ENCODE data around the gene MUSK.

DNA sequence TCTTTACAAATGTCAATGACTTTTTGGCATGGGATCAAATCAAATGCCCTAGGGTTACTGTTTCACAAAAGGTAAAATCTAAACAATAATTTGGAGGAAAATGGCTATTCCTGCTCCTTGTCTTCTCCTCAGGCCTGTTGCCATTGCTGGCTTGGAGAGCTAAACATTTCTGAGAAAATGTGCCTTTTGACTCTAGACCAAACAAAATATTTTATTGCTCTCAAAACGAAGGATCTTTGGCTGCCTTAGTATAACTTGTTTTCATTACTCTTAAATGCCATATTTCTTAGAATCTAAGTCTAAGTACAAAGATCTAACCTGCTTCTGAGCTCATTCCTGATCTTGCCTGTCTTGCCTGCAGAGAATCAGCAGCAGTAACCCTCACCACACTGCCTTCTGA is 116.6 kb downstream of the MUSK start:
- TF ChIP-seq, protein P1, sequence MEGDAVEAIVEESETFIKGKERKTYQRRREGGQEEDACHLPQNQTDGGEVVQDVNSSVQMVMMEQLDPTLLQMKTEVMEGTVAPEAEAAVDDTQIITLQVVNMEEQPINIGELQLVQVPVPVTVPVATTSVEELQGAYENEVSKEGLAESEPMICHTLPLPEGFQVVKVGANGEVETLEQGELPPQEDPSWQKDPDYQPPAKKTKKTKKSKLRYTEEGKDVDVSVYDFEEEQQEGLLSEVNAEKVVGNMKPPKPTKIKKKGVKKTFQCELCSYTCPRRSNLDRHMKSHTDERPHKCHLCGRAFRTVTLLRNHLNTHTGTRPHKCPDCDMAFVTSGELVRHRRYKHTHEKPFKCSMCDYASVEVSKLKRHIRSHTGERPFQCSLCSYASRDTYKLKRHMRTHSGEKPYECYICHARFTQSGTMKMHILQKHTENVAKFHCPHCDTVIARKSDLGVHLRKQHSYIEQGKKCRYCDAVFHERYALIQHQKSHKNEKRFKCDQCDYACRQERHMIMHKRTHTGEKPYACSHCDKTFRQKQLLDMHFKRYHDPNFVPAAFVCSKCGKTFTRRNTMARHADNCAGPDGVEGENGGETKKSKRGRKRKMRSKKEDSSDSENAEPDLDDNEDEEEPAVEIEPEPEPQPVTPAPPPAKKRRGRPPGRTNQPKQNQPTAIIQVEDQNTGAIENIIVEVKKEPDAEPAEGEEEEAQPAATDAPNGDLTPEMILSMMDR (optimal IDR thresholded peaks at IDR 0.05 in 1 of 3, IDR thresholded peaks at IDR 0.05 in 1 of 3, conservative IDR thresholded peaks at IDR 0.05 in 1 of 3; ENCODE audit: extremely low read depth in 1 of 3, insufficient read depth in 2 of 3, low read length in 3 of 3), result no peak
- TF ChIP-seq EZH2 (IDR thresholded peaks at IDR 0.05; ENCODE audit: low read length), result no peak

All from keratinocyte (primary cell).